NCI-H146 (cell line): ENCODE measurements around the gene KRTAP6-3.

Source experiments
- DNase-seq: peaks from one replicate; lab custom pipeline; 2025; lab: John Stamatoyannopoulos, UW

The KRTAP6-3 gene

GRCh38 chr21:30625449-30626165, 33.4 kb downstream of the KRTAP6-3 start:
- DNase-seq, result no peak

- DNase-seq, result no peak
Observed at GRCh38 chr21:30628109-30628508, 35.9 kb downstream of the KRTAP6-3 start.

GRCh38 chr21:30629200-30629599, 37.0 kb downstream of the KRTAP6-3 start:
- no peak for DNase-seq

- DNase-seq, result no peak
Observed at GRCh38 chr21:30634906-30635305, 42.7 kb downstream of the KRTAP6-3 start, which contains the start of gene KRTAP20-2. KRTAP20-2 (plus strand) TSS chr21:30635206; CDS start chr21:30635264, 58 bp downstream.

GRCh38 chr21:30638686-30639085, 46.4 kb downstream of the KRTAP6-3 start:
- no peak for DNase-seq

- no peak for DNase-seq
Observed at GRCh38 chr21:30642564-30642963, 50.3 kb downstream of the KRTAP6-3 start, which contains the start of gene KRTAP20-3. KRTAP20-3 (plus strand) TSS chr21:30642864.
